ENCODE data around the gene ZFAND2A.

Gene ZFAND2A

DNA sequence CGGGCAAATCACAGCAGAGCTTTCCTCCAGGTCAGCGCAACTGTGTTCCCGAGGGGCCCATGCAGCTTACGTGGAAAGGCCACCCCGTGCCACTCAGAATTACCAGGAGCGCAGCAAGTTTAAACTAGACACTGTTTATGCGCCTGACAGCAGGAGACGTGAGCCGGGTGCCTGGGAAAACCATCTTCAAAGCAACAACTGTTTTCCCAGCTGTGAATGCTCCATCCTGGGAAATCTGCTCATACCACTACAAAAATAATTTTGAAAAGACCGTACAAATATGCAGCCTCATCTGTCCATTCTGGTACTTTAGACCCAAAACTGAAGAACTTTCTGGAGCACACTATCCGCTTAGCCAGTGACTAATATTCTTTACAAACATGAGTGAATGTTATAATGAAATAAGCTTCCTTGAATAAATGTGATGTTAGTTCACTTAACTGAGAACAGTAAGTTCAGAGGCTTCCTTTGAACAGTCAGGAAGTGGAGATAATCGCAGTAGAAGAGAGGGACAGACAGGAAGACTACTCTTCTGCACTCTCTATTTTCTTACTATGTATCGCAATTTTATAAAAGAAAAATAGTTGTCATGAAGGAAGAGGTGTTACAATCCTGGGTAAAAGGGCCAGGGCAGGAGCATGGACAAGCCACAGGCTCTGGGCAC lies 55.3 kb downstream of the ZFAND2A start:
- H3K9me3 ChIP-seq (ENCODE audit: control insufficient read depth, low read length) = no peaks in the 10 kb centered on the region
- WGBS, 2 experiments (ENCODE audit: insufficient coverage in 2 of 2) = 94 to 99% methylated on average over 10 of the region's 13 CpGs

DNA sequence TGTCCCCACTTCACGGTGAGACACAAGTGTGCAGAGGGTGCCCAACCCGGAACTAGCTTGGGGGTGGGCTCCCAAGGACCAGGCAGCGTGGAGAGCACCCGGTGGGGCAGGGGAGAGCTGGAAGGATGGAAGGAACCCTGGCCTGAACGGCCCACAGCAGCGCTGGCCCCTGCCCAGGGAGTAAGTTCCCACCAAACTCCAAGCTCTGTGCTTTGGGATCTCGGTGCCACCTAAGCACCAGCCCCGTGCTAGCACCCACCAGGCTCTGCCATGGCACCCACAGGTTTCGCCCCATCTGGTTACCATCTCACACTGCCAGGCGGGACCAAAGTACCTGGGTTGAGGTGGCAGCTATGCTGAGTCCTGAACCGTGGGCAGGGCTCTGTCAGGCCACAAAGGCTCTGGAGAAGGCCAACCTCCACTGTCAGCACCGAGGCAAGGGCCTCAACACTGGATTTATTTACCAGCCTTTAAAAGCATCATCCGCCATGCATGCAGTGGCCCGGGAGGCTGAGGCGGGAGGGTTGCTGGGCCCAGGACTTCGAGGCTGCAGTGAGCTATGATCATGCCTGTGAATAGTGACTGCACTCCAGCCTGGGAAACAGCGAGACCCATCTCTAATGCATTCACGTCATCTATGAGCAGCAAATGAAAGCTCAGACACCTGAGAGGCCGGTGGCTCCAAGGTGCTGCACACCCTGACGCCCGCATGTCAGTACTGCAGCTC lies 56.0 kb downstream of the ZFAND2A start:
- WGBS, 2 experiments (ENCODE audit: insufficient coverage in 2 of 2) = 95 to 96% methylated on average over 21 of the region's 21 CpGs
- Histone ChIP-seq H3K9me3 (ENCODE audit: control insufficient read depth, low read length) (no peaks in the 10 kb centered on the region), H3K4me3 (ENCODE audit: extremely low read depth, insufficient read depth, low read length, poor library complexity, severe bottlenecking) (no peak overlapping the region), H3K4me1 (ENCODE audit: control insufficient read depth, insufficient read depth, low read length, poor library complexity, severe bottlenecking) (peaks cover 14% of the 10 kb centered on the region), H3K27ac (ENCODE audit: low read depth, low read length, severe bottlenecking) (no peak overlapping the region), H3K36me3 (ENCODE audit: control insufficient read depth, insufficient read depth, low read length) (peaks cover 10% of the 10 kb centered on the region)

More for the DNA sequence above, 55.3 kb downstream of the ZFAND2A start:
- Histone ChIP-seq H3K27ac (ENCODE audit: low read depth, low read length, severe bottlenecking) (no peak overlapping the region), H3K4me3 (ENCODE audit: extremely low read depth, insufficient read depth, low read length, poor library complexity, severe bottlenecking) (no peak overlapping the region), H3K36me3 (ENCODE audit: control insufficient read depth, insufficient read depth, low read length) (peaks cover 3% of the 10 kb centered on the region), H3K4me1 (ENCODE audit: control insufficient read depth, insufficient read depth, low read length, poor library complexity, severe bottlenecking) (peaks cover 14% of the 10 kb centered on the region)

DNA sequence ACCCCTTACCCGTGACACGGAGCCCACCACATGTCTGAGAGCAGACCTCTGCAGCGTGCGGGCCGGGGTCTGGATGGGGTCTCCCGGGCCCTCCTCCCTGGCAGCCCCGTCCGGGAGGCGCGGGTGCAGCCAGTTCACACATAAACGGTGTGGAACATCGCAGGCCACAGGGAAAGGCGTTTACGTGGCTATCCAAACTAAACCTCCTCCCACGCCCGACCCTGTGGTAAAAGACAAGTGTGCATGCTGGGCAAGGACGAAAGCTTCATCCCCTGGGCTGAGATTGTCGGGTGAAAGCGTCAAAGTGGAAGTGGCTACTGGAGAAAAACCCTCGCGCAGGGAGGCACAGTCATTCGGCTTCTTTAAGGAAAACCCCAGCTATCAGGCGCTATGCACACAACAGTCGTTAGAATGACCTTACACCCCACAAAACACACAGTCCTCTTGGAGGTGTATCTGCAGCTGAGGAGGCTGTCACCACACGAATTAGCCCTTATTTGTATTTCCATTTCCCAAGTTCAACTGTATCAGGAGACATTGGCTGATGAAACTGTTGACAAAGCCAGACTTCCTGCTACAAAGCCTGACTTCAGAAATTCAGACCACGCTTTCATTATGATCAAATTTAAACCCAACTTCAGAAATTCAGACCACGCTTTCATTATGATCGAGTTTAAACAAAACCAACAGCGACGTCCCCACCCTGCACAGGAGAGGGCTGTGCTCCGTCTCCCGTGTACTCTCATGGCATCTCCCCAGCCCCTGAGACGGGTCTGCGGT lies 56.8 kb downstream of the ZFAND2A start:
- Histone ChIP-seq H3K4me3 (ENCODE audit: extremely low read depth, insufficient read depth, low read length, poor library complexity, severe bottlenecking) (no peak overlapping the region), H3K36me3 (ENCODE audit: control insufficient read depth, insufficient read depth, low read length) (peaks cover 17% of the 10 kb centered on the region), H3K27ac (ENCODE audit: low read depth, low read length, severe bottlenecking) (no peak overlapping the region), H3K4me1 (ENCODE audit: control insufficient read depth, insufficient read depth, low read length, poor library complexity, severe bottlenecking) (peaks cover 14% of the 10 kb centered on the region), H3K9me3 (ENCODE audit: control insufficient read depth, low read length) (no peaks in the 10 kb centered on the region)
- WGBS, 2 experiments (ENCODE audit: insufficient coverage in 2 of 2) = 93 to 94% methylated on average over 30 to 34 of the region's 34 CpGs

Data from mesodermal cell (in vitro differentiated cells).